HepG2 (cell line): ENCODE measurements around the gene ERLEC1. TPM values are rescaled to one million over a fixed set of nuclear protein-coding genes. Genes with fewer than 3 reads are reported as not detected.

ENCODE experiments used
- ATAC-seq: fragments of 200-7000 bp; cut with Tn5 transposase; 3 replicates; pipeline ENCODE4 v1.9.1; 2020; ENCODE audit warnings: mild to moderate bottlenecking, moderate library complexity
- BruUV-seq: library from RNA; stranded (reverse); fragments of 400-500 nt; replicated peaks from 2 replicates; lab custom pipeline; 2021; lab: Mats Ljungman, UMichigan
- CTCF ChIA-PET: fragments of 300-600 bp; formaldehyde crosslinking; extraction: SDS; loops from one replicate; lab custom pipeline; 2021; ENCODE audit warnings: low total read pairs, inconsistent platforms, low intra/inter-chr PET ratio; lab: Yijun Ruan, JAX
- POLR2A ChIA-PET: fragments of 350-600 bp; sonication (Branson Sonifier 250); formaldehyde crosslinking; loops from one replicate; lab custom pipeline; 2020; ENCODE audit warnings: antibody characterized with exemption, inconsistent platforms; lab: Yijun Ruan, JAX
- DNase-seq: peaks from one replicate; pipeline ENCODE4 v3.0.0-alpha.2; 2015; ENCODE audit warnings: low spot score
- FAIRE-seq: peaks from 3 replicates; lab custom pipeline; 2011; peaks lifted over from hg19 to GRCh38; lab: Jason Lieb, UNC
- H2AFZ ChIP-seq: one replicate; pipeline ENCODE4 v1.6.1; 2011; ENCODE audit warnings: low read length, inconsistent platforms
- H3K27ac ChIP-seq: fragments of 300-600 bp; 3 replicates; pipeline ENCODE4 v1.8.0; 2011; ENCODE audit warnings: mixed run types, mild to moderate bottlenecking, mixed read lengths, low read length, inconsistent platforms; ENCODE audit not compliant: insufficient read depth; ENCODE audit errors: extremely low read length
- H3K27me3 ChIP-seq, 2 experiments: fragments of 200-600 bp in 1 of 2; 2 replicates in 1 of 2; 3 replicates in 1 of 2; pipeline versions ENCODE4 v1.6.0 to v1.8.0; 2011; ENCODE audit warnings: low read length in 2 of 2, mild to moderate bottlenecking in 2 of 2, moderate library complexity in 2 of 2, inconsistent platforms in 1 of 2; ENCODE audit not compliant: insufficient read depth in 2 of 2, control insufficient read depth in 1 of 2
- H3K36me3 ChIP-seq, 2 experiments: fragments of 200-600 bp in 1 of 2; replicated peaks in 1 of 2; 2 replicates in 1 of 2; 3 replicates in 1 of 2; pipeline versions ENCODE4 v1.5.1 to v1.8.0; 2011; ENCODE audit warnings: low read length in 2 of 2, inconsistent platforms in 1 of 2; ENCODE audit not compliant: insufficient read depth in 2 of 2, control insufficient read depth in 1 of 2
- H3K4me1 ChIP-seq: 2 replicates; pipeline ENCODE4 v1.5.1; 2012; ENCODE audit warnings: low read length, inconsistent platforms; ENCODE audit not compliant: insufficient read depth
- H3K4me2 ChIP-seq: 2 replicates; pipeline ENCODE4 v1.6.0; 2011; ENCODE audit warnings: low read depth, low read length, inconsistent platforms
- H3K4me3 ChIP-seq, 3 experiments: fragments of 200-600 bp in 1 of 3; sonication (generic), shearing (Covaris generic) in 1 of 3; replicated peaks in 1 of 3; 2 replicates each; pipeline ENCODE4 v1.5.1; 2011 to 2016; ENCODE audit warnings: low read length in 3 of 3, inconsistent platforms in 2 of 3, low read depth in 2 of 3, mild to moderate bottlenecking in 2 of 3, control low read depth in 1 of 3, mixed read lengths in 1 of 3; ENCODE audit not compliant: insufficient read depth in 1 of 3
- H3K79me2 ChIP-seq: one replicate; pipeline ENCODE4 v1.6.1; 2011; ENCODE audit warnings: low read length, inconsistent platforms; ENCODE audit not compliant: insufficient read depth
- H3K9ac ChIP-seq: 2 replicates; pipeline ENCODE4 v1.6.0; 2011; ENCODE audit warnings: mild to moderate bottlenecking, low read depth, low read length, inconsistent platforms; ENCODE audit not compliant: insufficient read depth
- H3K9me3 ChIP-seq: 2 replicates; pipeline ENCODE4 v1.5.1; 2012; ENCODE audit warnings: mild to moderate bottlenecking, low read length
- H4K20me1 ChIP-seq: 2 replicates; pipeline ENCODE4 v1.6.0; 2011; ENCODE audit warnings: inconsistent platforms, mild to moderate bottlenecking, low read length, moderate library complexity; ENCODE audit not compliant: insufficient read depth
- CEBPG ChIP-seq: IDR thresholded peaks from 2 replicates; pipeline ENCODE4 v1.6.1; 2016
- GABPA ChIP-seq, 2 experiments: IDR thresholded peaks; 2 replicates each; pipeline ENCODE4 v1.6.1; 2011 to 2016; ENCODE audit warnings: low read depth in 2 of 2, low read length in 1 of 2, missing biosample characterization in 1 of 2, missing genetic modification characterization in 1 of 2
- GATAD2A ChIP-seq: IDR thresholded peaks from 2 replicates; pipeline ENCODE4 v1.6.1; 2016
- KDM5B ChIP-seq: sonication (generic); formaldehyde crosslinking; IDR thresholded peaks from 2 replicates; pipeline ENCODE4 v1.4.0; 2020; ENCODE audit warnings: missing genetic modification reagents, mild to moderate bottlenecking, borderline replicate concordance
- MED1 ChIP-seq: sonication (generic); formaldehyde crosslinking; IDR thresholded peaks from 2 replicates; pipeline ENCODE4 v1.4.0; 2020; ENCODE audit warnings: missing genetic modification reagents
- MNT ChIP-seq: fragments of 450-650 bp; IDR thresholded peaks from 2 replicates; pipeline ENCODE4 v1.6.1; 2016
- NAIF1 ChIP-seq: sonication (generic); formaldehyde crosslinking; IDR thresholded peaks from 2 replicates; pipeline ENCODE4 v1.5.0; 2020; ENCODE audit warnings: mild to moderate bottlenecking, missing genetic modification reagents, borderline replicate concordance
- SMYD3 ChIP-seq: sonication (generic); formaldehyde crosslinking; IDR thresholded peaks from 2 replicates; pipeline ENCODE4 v1.8.1; 2023; ENCODE audit warnings: mild to moderate bottlenecking, missing genetic modification reagents
- SYNCRIP ChIP-seq: fragments of 200-400 bp; formaldehyde crosslinking; IDR thresholded peaks from 2 replicates; pipeline ENCODE4 v1.6.1; 2018; ENCODE audit warnings: mild to moderate bottlenecking, low read depth, low read length; ENCODE audit not compliant: insufficient read depth
- ZBTB25 ChIP-seq: IDR thresholded peaks from 2 replicates; pipeline ENCODE4 v1.6.1; 2018; ENCODE audit warnings: missing genetic modification reagents
- ZNF20 ChIP-seq: sonication (generic); formaldehyde crosslinking; IDR thresholded peaks from 2 replicates; pipeline ENCODE4 v1.4.0; 2020; ENCODE audit warnings: mild to moderate bottlenecking, moderate library complexity, missing genetic modification reagents
- ZNF44 ChIP-seq: sonication (generic); formaldehyde crosslinking; IDR thresholded peaks from 2 replicates; pipeline ENCODE4 v1.5.1; 2020; ENCODE audit warnings: mild to moderate bottlenecking, missing genetic modification reagents
- ZNF879 ChIP-seq: sonication (generic); formaldehyde crosslinking; IDR thresholded peaks from 2 replicates; pipeline ENCODE4 v1.8.1; 2023; ENCODE audit warnings: missing genetic modification reagents
- WGBS: methylation state at CpG from one replicate; pipeline ENCODE4 v1.1.6; 2017; ENCODE audit warnings: low lambda C conversion rate; 5-methylcytosine and 5-hydroxymethylcytosine counted together
- in situ Hi-C: cut with HindIII; loops from 2 replicates; pipeline ENCODE4 v1.10.0; 2017; ENCODE audit warnings: low pct_unique_long_range_greater_than_20kb; ENCODE audit not compliant: extremely low pct_ligation_motif_present
- intact Hi-C: fragments of 100-400 bp; cut with micrococcal nuclease; formaldehyde crosslinking; loops from one replicate; pipeline ENCODE4 v1.10.0; 2022; ENCODE audit not compliant: unreplicated experiment
- polyA plus RNA-seq, 8 experiments: library from polyadenylated mRNA; depleted of rRNA in 3 of 8; stranded (reverse) in 7 of 8; unstranded in 1 of 8; fragments of >200 nt; fragmentation: Illumina TruSeq in 4 of 8; extraction: Trizol in 4 of 8; gene quantifications; 2 replicates each; pipeline versions ENCODE4 v1.2.1 to v1.2.3, GENCODE V29; 2011 to 2016; ENCODE audit warnings: low read depth in 4 of 8, missing spikeins in 1 of 8, mixed read lengths in 1 of 8; ENCODE audit not compliant: insufficient read depth in 1 of 8
- total RNA-seq, 5 experiments: library from RNA; depleted of rRNA; stranded (reverse); fragments of >200 nt; fragmentation: Illumina TruSeq; extraction: Trizol; gene quantifications; 2 replicates each; pipeline ENCODE4 v1.2.3, GENCODE V29; 2016; ENCODE audit warnings: low read depth in 1 of 5
- TF ChIP-seq, protein P1 (sequence below): sonication (generic); formaldehyde crosslinking; IDR thresholded peaks from 2 replicates; pipeline ENCODE4 v1.8.0; 2022; ENCODE audit warnings: mild to moderate bottlenecking, missing genetic modification reagents
- TF ChIP-seq, protein P2 (sequence below), 2 experiments: sonication (generic) in 1 of 2; formaldehyde crosslinking in 1 of 2; IDR thresholded peaks; 2 replicates each; pipeline versions ENCODE4 v1.5.1 to v1.6.1; 2011 to 2020; ENCODE audit warnings: borderline replicate concordance in 1 of 2, low read depth in 1 of 2, low read length in 1 of 2, mild to moderate bottlenecking in 1 of 2, missing genetic modification reagents in 1 of 2, moderate library complexity in 1 of 2
- TF ChIP-seq, protein P3 (sequence below): IDR thresholded peaks from 2 replicates; pipeline ENCODE4 v1.6.1; 2012; ENCODE audit warnings: inconsistent platforms

The ERLEC1 gene
- total and polyA plus RNA-seq, 2 of the 13 experiments (the other 11 are each of a cell fraction or from before 2014, with no cell fraction given) = 87.3 to 88.4 TPM

GRCh38 chr2:53787614-53788289 lies 908 bp downstream of the ERLEC1 start:
- POLR2A ChIA-PET = interaction anchor here (1.2 to 4.8 kb wide), 3 partner anchors 13 to 39 kb away, joined by 3 to 53 read pairs (median 5); partner anchors contain the start of gene CHAC2
- WGBS = 0% methylated on average over 17 of the region's 17 CpGs
- Histone ChIP-seq H3K4me3 (peak overlapping the region; percentile 72 to 98 (median 95)), H3K4me1 (peaks cover 48% of the 10 kb centered on the region), H3K36me3 (no peaks in the 10 kb centered on the region; a peak in 1 of 5 replicates), H4K20me1 (no peaks in the 10 kb centered on the region), H2AFZ (peak overlapping the region; percentile 1), H3K27me3 (peaks cover 0 to 6% of the 10 kb centered on the region in 2 experiments; a peak in 1 of 5 replicates), H3K9me3 (no peaks in the 10 kb centered on the region), H3K4me2 (peak overlapping the region; percentile 65), H3K9ac (peak overlapping the region; percentile 90), H3K27ac (peak overlapping the region; percentile 83), H3K79me2 (peaks cover 88% of the 10 kb centered on the region)
- TSS peak; percentile 70 for BruUV-seq
- CTCF ChIA-PET = no interaction called here
- intact Hi-C loops (loop anchor here (2.0 kb wide), 2 partner anchors 21 to 39 kb away; partner anchors contain the start of gene CHAC2), in situ Hi-C loops (no loop called here)
- DNase-seq = peak; percentile 30
- FAIRE-seq = no peak
- ATAC-seq = peak; percentile 43
- TF ChIP-seq SYNCRIP = no peak
- TF ChIP-seq, protein P1, sequence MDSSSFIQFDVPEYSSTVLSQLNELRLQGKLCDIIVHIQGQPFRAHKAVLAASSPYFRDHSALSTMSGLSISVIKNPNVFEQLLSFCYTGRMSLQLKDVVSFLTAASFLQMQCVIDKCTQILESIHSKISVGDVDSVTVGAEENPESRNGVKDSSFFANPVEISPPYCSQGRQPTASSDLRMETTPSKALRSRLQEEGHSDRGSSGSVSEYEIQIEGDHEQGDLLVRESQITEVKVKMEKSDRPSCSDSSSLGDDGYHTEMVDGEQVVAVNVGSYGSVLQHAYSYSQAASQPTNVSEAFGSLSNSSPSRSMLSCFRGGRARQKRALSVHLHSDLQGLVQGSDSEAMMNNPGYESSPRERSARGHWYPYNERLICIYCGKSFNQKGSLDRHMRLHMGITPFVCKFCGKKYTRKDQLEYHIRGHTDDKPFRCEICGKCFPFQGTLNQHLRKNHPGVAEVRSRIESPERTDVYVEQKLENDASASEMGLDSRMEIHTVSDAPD = 0 out of 2 replicates have a peak, but pooled peaks have one; percentile 35
- 0 out of 2 replicates have a peak, but pooled peaks have one; percentile 48 for TF ChIP-seq SMYD3 (CRISPR knock-in tag)
- no peak for TF ChIP-seq GABPA (IDR thresholded peaks at IDR 0.05; ENCODE audit: low read depth, low read length)
- peak; percentile 41 for TF ChIP-seq GABPA (CRISPR knock-in tag; IDR thresholded peaks at IDR 0.05; ENCODE audit: low read depth)
- TF ChIP-seq MNT = peak; percentile 45; the same call in 1 of the 2 replicates
- TF ChIP-seq ZNF879 (CRISPR knock-in tag) = peak; percentile 80; the same call in 1 of the 2 replicates
- TF ChIP-seq, protein P2, sequence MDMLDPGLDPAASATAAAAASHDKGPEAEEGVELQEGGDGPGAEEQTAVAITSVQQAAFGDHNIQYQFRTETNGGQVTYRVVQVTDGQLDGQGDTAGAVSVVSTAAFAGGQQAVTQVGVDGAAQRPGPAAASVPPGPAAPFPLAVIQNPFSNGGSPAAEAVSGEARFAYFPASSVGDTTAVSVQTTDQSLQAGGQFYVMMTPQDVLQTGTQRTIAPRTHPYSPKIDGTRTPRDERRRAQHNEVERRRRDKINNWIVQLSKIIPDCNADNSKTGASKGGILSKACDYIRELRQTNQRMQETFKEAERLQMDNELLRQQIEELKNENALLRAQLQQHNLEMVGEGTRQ (IDR thresholded peaks at IDR 0.05; ENCODE audit: low read depth, low read length) = peak; percentile 7; the same call in 1 of the 2 replicates
- TF ChIP-seq, protein P2 (CRISPR knock-in tag; IDR thresholded peaks at IDR 0.05; ENCODE audit: borderline replicate concordance) = no peak
- 0 out of 2 replicates have a peak, but pooled peaks have one; percentile 12 for TF ChIP-seq GATAD2A (CRISPR knock-in tag)
- TF ChIP-seq, protein P3, sequence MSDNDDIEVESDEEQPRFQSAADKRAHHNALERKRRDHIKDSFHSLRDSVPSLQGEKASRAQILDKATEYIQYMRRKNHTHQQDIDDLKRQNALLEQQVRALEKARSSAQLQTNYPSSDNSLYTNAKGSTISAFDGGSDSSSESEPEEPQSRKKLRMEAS = peak; percentile 50; the same call in 1 of the 2 replicates
- TF ChIP-seq ZNF44 (CRISPR knock-in tag) = peak; percentile 24; the same call in 1 of the 2 replicates
- no peak for TF ChIP-seq KDM5B (CRISPR knock-in tag)
- no peak for TF ChIP-seq ZNF20 (CRISPR knock-in tag)
- TF ChIP-seq ZBTB25 = 0 out of 2 replicates have a peak, but pooled peaks have one; percentile 39
- TF ChIP-seq NAIF1 (CRISPR knock-in tag) = peak; percentile 36; the same call in 1 of the 2 replicates
- no peak for TF ChIP-seq MED1
- no peak for TF ChIP-seq CEBPG
